Endothelial cell of umbilical vein (primary cell): ENCODE data around the gene FBN2. TPM values are rescaled to one million over a fixed set of nuclear protein-coding genes. Genes with fewer than 3 reads are reported as not detected.

Experiments used
- BruUV-seq: library from RNA; stranded (reverse); fragments of 400-500 nt; replicated peaks from 2 replicates; lab custom pipeline; 2021; lab: Mats Ljungman, UMichigan
- CTCF ChIA-PET: fragments of 300-600, 350-600 bp; sonication (Branson Sonifier 250); formaldehyde crosslinking; loops from one replicate; lab custom pipeline; 2021; ENCODE audit warnings: antibody characterized with exemption, inconsistent platforms; lab: Charles Lee
- POLR2A ChIA-PET: fragments of 300-600, 350-600 bp; sonication (Branson Sonifier 250); formaldehyde crosslinking; loops from one replicate; lab custom pipeline; 2021; ENCODE audit warnings: antibody characterized with exemption, inconsistent platforms; lab: Charles Lee
- DNase-seq: peaks from one replicate; pipeline ENCODE4 v3.0.0-alpha.2; 2011; ENCODE audit warnings: low read depth, low spot score
- FAIRE-seq: peaks from 2 replicates; lab custom pipeline; 2011; peaks lifted over from hg19 to GRCh38; lab: Jason Lieb, UNC
- H2AFZ ChIP-seq: 2 replicates; pipeline ENCODE4 v1.6.0; 2012; ENCODE audit warnings: low read depth, low read length, control low read depth, inconsistent platforms
- H3K27ac ChIP-seq: 2 replicates; pipeline ENCODE4 v1.5.1; 2011; ENCODE audit warnings: low read depth, mild to moderate bottlenecking, control low read depth, low read length, moderate library complexity; ENCODE audit not compliant: insufficient read depth
- H3K27me3 ChIP-seq, 2 experiments: 2 replicates each; pipeline versions ENCODE4 v1.6.0 to v1.6.1; 2011; ENCODE audit warnings: low read length in 2 of 2, mixed read lengths in 1 of 2; ENCODE audit not compliant: control insufficient read depth in 2 of 2, insufficient read depth in 2 of 2
- H3K36me3 ChIP-seq, 2 experiments: 2 replicates in 1 of 2; 3 replicates in 1 of 2; pipeline ENCODE4 v1.5.1; 2011; ENCODE audit warnings: low read length in 2 of 2, mild to moderate bottlenecking in 1 of 2, moderate library complexity in 1 of 2; ENCODE audit not compliant: control insufficient read depth in 2 of 2, insufficient read depth in 2 of 2; ENCODE audit errors: extremely low read depth in 1 of 2
- H3K4me1 ChIP-seq: 3 replicates; pipeline ENCODE4 v1.5.1; 2011; ENCODE audit warnings: mild to moderate bottlenecking, low read length; ENCODE audit not compliant: control insufficient read depth, insufficient read depth; ENCODE audit errors: extremely low read depth
- H3K4me2 ChIP-seq: 2 replicates; pipeline ENCODE4 v1.6.1; 2011; ENCODE audit warnings: low read length, control low read depth, mixed read lengths; ENCODE audit not compliant: insufficient read depth
- H3K4me3 ChIP-seq, 3 experiments: fragments of 200-600 bp in 1 of 3; sonication (generic), shearing (Covaris generic) in 1 of 3; replicated peaks in 1 of 3; 2 replicates each; pipeline ENCODE4 v1.5.1; 2011 to 2016; ENCODE audit warnings: control low read depth in 3 of 3, low read length in 3 of 3, mild to moderate bottlenecking in 2 of 3, inconsistent platforms in 1 of 3, low read depth in 1 of 3, moderate library complexity in 1 of 3; ENCODE audit not compliant: insufficient read depth in 1 of 3
- H3K79me2 ChIP-seq: 2 replicates; pipeline ENCODE4 v1.6.0; 2012; ENCODE audit warnings: low read length, inconsistent platforms; ENCODE audit not compliant: control insufficient read depth, insufficient read depth
- H3K9ac ChIP-seq: replicated peaks from 2 replicates; pipeline ENCODE3; 2011; ENCODE audit warnings: low read length, control low read depth; ENCODE audit not compliant: insufficient read depth; ENCODE audit errors: extremely low read depth
- H3K9me1 ChIP-seq: replicated peaks from 3 replicates; pipeline ENCODE4 v1.6.0; 2011; ENCODE audit warnings: mild to moderate bottlenecking, low read length; ENCODE audit not compliant: control insufficient read depth, insufficient read depth; ENCODE audit errors: extremely low read depth
- H3K9me3 ChIP-seq: replicated peaks from 2 replicates; pipeline ENCODE4 v1.5.1; 2012; ENCODE audit warnings: low read length, inconsistent platforms; ENCODE audit not compliant: control insufficient read depth, insufficient read depth
- H4K20me1 ChIP-seq: replicated peaks from 2 replicates; pipeline ENCODE3; 2011; ENCODE audit warnings: mild to moderate bottlenecking, low read length; ENCODE audit not compliant: control insufficient read depth, insufficient read depth; ENCODE audit errors: extremely low read depth
- CTCF ChIP-seq, 2 donors: IDR thresholded peaks; 1 replicate in 1 of 2; 2 replicates in 1 of 2; pipeline ENCODE4 v1.5.1; 2011; ENCODE audit warnings: low read length in 2 of 2, mild to moderate bottlenecking in 2 of 2, moderate library complexity in 2 of 2, control low read depth in 1 of 2, inconsistent platforms in 1 of 2, low read depth in 1 of 2; ENCODE audit not compliant: insufficient read depth in 1 of 2; ENCODE audit errors: extremely low read depth in 1 of 2
- EZH2 ChIP-seq: IDR thresholded peaks from 2 replicates; pipeline ENCODE4 v1.6.1; 2012; ENCODE audit warnings: borderline replicate concordance, low read depth, mild to moderate bottlenecking, moderate library complexity, low read length, inconsistent platforms; ENCODE audit not compliant: severe bottlenecking
- FOS ChIP-seq: IDR thresholded peaks from 2 replicates; pipeline ENCODE4 v1.6.1; 2011; ENCODE audit warnings: mild to moderate bottlenecking, low read length, moderate library complexity, borderline replicate concordance; ENCODE audit not compliant: insufficient read depth
- GATA2 ChIP-seq: IDR thresholded peaks from 2 replicates; pipeline ENCODE4 v1.7.0; 2011; ENCODE audit warnings: low read depth, mild to moderate bottlenecking, moderate library complexity, mixed read lengths, low read length; ENCODE audit not compliant: insufficient read length, insufficient read depth
- JUN ChIP-seq: IDR thresholded peaks from 2 replicates; pipeline ENCODE4 v1.6.1; 2011; ENCODE audit warnings: borderline replicate concordance, low read depth; ENCODE audit not compliant: insufficient read length, insufficient read depth
- MAX ChIP-seq: IDR thresholded peaks from 2 replicates; pipeline ENCODE4 v1.6.1; 2011; ENCODE audit not compliant: insufficient read depth, insufficient read length
- MYC ChIP-seq: IDR thresholded peaks from one replicate; pipeline ENCODE4 v1.6.1; 2011; ENCODE audit warnings: mild to moderate bottlenecking, low read depth, low read length
- POLR2A ChIP-seq: IDR thresholded peaks from 2 replicates; pipeline ENCODE4 v1.6.1; 2012; ENCODE audit warnings: low read depth, mild to moderate bottlenecking, control low read depth, low read length
- POLR2AphosphoS5 ChIP-seq: IDR thresholded peaks from 2 replicates; pipeline ENCODE4 v1.6.1; 2012; ENCODE audit warnings: low read depth, mild to moderate bottlenecking, control low read depth, low read length, moderate library complexity; ENCODE audit not compliant: insufficient read depth
- dilution Hi-C: fragments of 300-500 bp; cut with MboI; formaldehyde crosslinking; loops from one replicate; pipeline ENCODE4 v1.15.0; 2019; ENCODE audit warnings: low sequenced_read_pairs; ENCODE audit not compliant: extremely low pct_ligation_motif_present
- intact Hi-C: fragments of 100-400 bp; cut with micrococcal nuclease; formaldehyde crosslinking; loops from one replicate; pipeline ENCODE4 v1.10.0; 2022
- polyA plus RNA-seq, 4 experiments: library from polyadenylated mRNA; depleted of rRNA in 3 of 4; stranded (reverse) in 3 of 4; unstranded in 1 of 4; fragments of >200 nt; gene quantifications; 2 replicates each; pipeline versions ENCODE4 v1.2.1 to v1.2.3, GENCODE V29; 2011 to 2012; ENCODE audit warnings: missing spikeins in 1 of 4
- total RNA-seq: library from RNA; stranded (reverse); gene quantifications from 2 replicates; pipeline ENCODE4 v1.2.3, GENCODE V29; 2021

FBN2 gene
- total and polyA plus RNA-seq, 2 donors (not counting 3 experiments of a cell fraction or from before 2014, with no cell fraction given): 21.8 to 57.4 TPM

GRCh38 chr5:128436749-128437188 is 101.3 kb downstream of the FBN2 start:
- FAIRE-seq (peak; percentile 8), DNase-seq (peak; percentile 24)
- Histone ChIP-seq H3K4me2 (no peak overlapping the region), H3K79me2 (no peaks in the 10 kb centered on the region), H3K9me3 (no peaks in the 10 kb centered on the region), H3K9me1 (no peaks in the 10 kb centered on the region), H2AFZ (no peak overlapping the region), H4K20me1 (no peaks in the 10 kb centered on the region), H3K9ac (no peak overlapping the region), H3K4me1 (no peaks in the 10 kb centered on the region), H3K36me3 (no peaks in the 10 kb centered on the region), H3K27ac (no peak overlapping the region), H3K27me3 (no peaks in the 10 kb centered on the region), H3K4me3 (no peak overlapping the region)
- BruUV-seq: no TSS peak
- TF ChIP-seq JUN (peak; percentile 57), FOS (peak; percentile 18), MYC (no peak), EZH2 (no peak), POLR2A (no peak), GATA2 (no peak), POLR2AphosphoS5 (no peak)
- dilution Hi-C loops (no loop called here), intact Hi-C loops (no loop called here)
- CTCF ChIA-PET: interaction anchor here (1.6 kb wide), 1 partner anchor 9 kb away, joined by 6 read pairs; no protein-coding TSS in a partner anchor
- POLR2A ChIA-PET: no interaction called here

- TF ChIP-seq FOS: no peak
- no peak for TF ChIP-seq MYC
- TF ChIP-seq CTCF (IDR thresholded peaks at IDR 0.05; ENCODE audit: extremely low read depth in 1 of 2, insufficient read depth in 1 of 2, low read depth in 1 of 2, low read length in 2 of 2): no peak
- TF ChIP-seq EZH2: no peak
- no peak for TF ChIP-seq POLR2A
- no peak for TF ChIP-seq JUN
- TF ChIP-seq GATA2: no peak
- no peak for TF ChIP-seq MAX
- no peak for TF ChIP-seq POLR2AphosphoS5
- ChIA-PET POLR2A (no interaction called here), CTCF (no interaction called here)
- no peak overlapping the region for H3K4me3 ChIP-seq
- BruUV-seq: no TSS peak
- no peaks in the 10 kb centered on the region for H3K9me1 ChIP-seq
- no peak overlapping the region for H3K4me2 ChIP-seq
- DNase-seq: no peak
- H3K36me3 ChIP-seq: no peaks in the 10 kb centered on the region
- dilution Hi-C loops (no loop called here), intact Hi-C loops (no loop called here)
- H3K79me2 ChIP-seq: no peaks in the 10 kb centered on the region
- no peaks in the 10 kb centered on the region for H3K27me3 ChIP-seq
- FAIRE-seq: no peak
- no peak overlapping the region for H2AFZ ChIP-seq
- no peaks in the 10 kb centered on the region for H4K20me1 ChIP-seq
- H3K27ac ChIP-seq: no peak overlapping the region
- H3K9me3 ChIP-seq: no peaks in the 10 kb centered on the region
- no peak overlapping the region for H3K9ac ChIP-seq
- no peaks in the 10 kb centered on the region for H3K4me1 ChIP-seq
These were observed 102.2 kb downstream of the FBN2 start for GRCh38 chr5:128435861-128436260.
